GM18907 (cell line): ENCODE data around the gene MYO5B.

ENCODE experiments used
- ATAC-seq: cut with Tn5 transposase; IDR thresholded peaks from one replicate; pipeline ENCODE4 v1.9.1; 2021; ENCODE audit warnings: mild to moderate bottlenecking, moderate library complexity; ENCODE audit not compliant: unreplicated experiment

MYO5B gene

GRCh38 chr18:49976001-49976400, 218.9 kb downstream of the MYO5B start:
- ATAC-seq, result no peak

GRCh38 chr18:49974079-49974478, 220.9 kb downstream of the MYO5B start:
- ATAC-seq, result no peak

- no peak for ATAC-seq
These were observed 221.4 kb downstream of the MYO5B start for GRCh38 chr18:49973592-49973991.

- no peak for ATAC-seq
These were observed 222.4 kb downstream of the MYO5B start for GRCh38 chr18:49972535-49972934.

- no peak for ATAC-seq
These were observed 223.5 kb downstream of the MYO5B start for GRCh38 chr18:49971462-49971861.

GRCh38 chr18:49970319-49970718, 224.6 kb downstream of the MYO5B start:
- peak; percentile 78 for ATAC-seq

GRCh38 chr18:49968644-49969309, 226.2 kb downstream of the MYO5B start:
- no peak for ATAC-seq

- no peak for ATAC-seq
These were observed 227.2 kb downstream of the MYO5B start for GRCh38 chr18:49967636-49968313.

GRCh38 chr18:49967171-49967570, 227.8 kb downstream of the MYO5B start:
- ATAC-seq, result peak; percentile 72

- ATAC-seq, result no peak
These were observed 228.9 kb downstream of the MYO5B start for GRCh38 chr18:49966090-49966489.

- ATAC-seq, result no peak
These were observed 231.7 kb downstream of the MYO5B start for GRCh38 chr18:49963217-49963616.

GRCh38 chr18:49961271-49961670, 233.7 kb downstream of the MYO5B start:
- ATAC-seq, result no peak

- no peak for ATAC-seq
These were observed 234.6 kb downstream of the MYO5B start for GRCh38 chr18:49960376-49960775.

- peak; percentile 90 for ATAC-seq
These were observed 235.8 kb downstream of the MYO5B start for GRCh38 chr18:49959176-49959575.

- no peak for ATAC-seq
These were observed 239.7 kb downstream of the MYO5B start for GRCh38 chr18:49955263-49955662.

GRCh38 chr18:49953391-49953790, 241.6 kb downstream of the MYO5B start:
- ATAC-seq, result no peak

GRCh38 chr18:49949951-49950395, 245.0 kb downstream of the MYO5B start:
- peak; percentile 67 for ATAC-seq

GRCh38 chr18:49948975-49949374, 246.0 kb downstream of the MYO5B start:
- no peak for ATAC-seq

- ATAC-seq, result no peak
These were observed 250.3 kb downstream of the MYO5B start for GRCh38 chr18:49944663-49945062.

GRCh38 chr18:49936821-49937220, 258.1 kb downstream of the MYO5B start:
- no peak for ATAC-seq

GRCh38 chr18:49935215-49935614, 259.7 kb downstream of the MYO5B start:
- ATAC-seq, result no peak

GRCh38 chr18:49934457-49934856, 260.5 kb downstream of the MYO5B start:
- ATAC-seq, result peak; percentile 85
